Glomerular endothelial cell (primary cell): ENCODE measurements around the gene N4BP2L1. TPM values are rescaled to one million over a fixed set of nuclear protein-coding genes. Genes with fewer than 3 reads are reported as not detected.
"Not testable (repeated sequence)": the region's sequence is repeated elsewhere in the genome, so short reads cannot be mapped to it uniquely, and the experiment has no call there.

Source experiments
- DNase-seq: peaks from one replicate; pipeline ENCODE4 v3.0.0-alpha.2; 2011; ENCODE audit warnings: low read depth, low spot score; ENCODE audit errors: extremely low read depth
- total RNA-seq: library from RNA; depleted of rRNA; stranded (reverse); fragments of >200 nt; gene quantifications from 2 replicates; pipeline ENCODE4 v1.2.3, GENCODE V29; 2015

The N4BP2L1 gene
- total RNA-seq, 1 donor from 2014 or later: 5.7 TPM

- DNase-seq: no peak
Observed at GRCh38 chr13:32391101-32391619, 36.8 kb downstream of the N4BP2L1 start.

- no peak for DNase-seq
Observed at GRCh38 chr13:32390484-32390883, 37.4 kb downstream of the N4BP2L1 start.

- DNase-seq: no peak
Observed at GRCh38 chr13:32390048-32390447, 37.9 kb downstream of the N4BP2L1 start.

DNA sequence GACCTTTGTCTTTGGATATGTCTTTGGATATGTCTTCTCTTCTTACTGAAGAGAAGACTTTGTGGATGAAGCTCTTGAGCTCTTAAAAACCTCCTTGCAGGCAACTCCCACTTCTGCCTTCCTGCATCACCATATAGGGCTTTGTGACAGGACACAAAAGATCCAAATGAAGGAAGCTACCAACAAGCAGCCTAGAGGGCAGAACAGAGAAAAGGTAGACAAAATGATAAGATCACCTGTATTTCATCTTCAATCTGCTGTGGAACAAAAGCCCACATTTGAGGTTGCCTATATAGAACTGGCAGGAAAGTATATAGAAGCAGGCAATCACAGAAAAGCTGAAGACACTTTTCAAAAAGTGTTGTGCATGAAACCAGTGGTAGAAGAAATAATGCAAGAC lies 42.5 kb downstream of the N4BP2L1 start:
- no peak for DNase-seq

GRCh38 chr13:32384702-32385101 lies 43.2 kb downstream of the N4BP2L1 start:
- DNase-seq: no peak

- no peak for DNase-seq
Observed at GRCh38 chr13:32383836-32384618, 43.9 kb downstream of the N4BP2L1 start.

DNA sequence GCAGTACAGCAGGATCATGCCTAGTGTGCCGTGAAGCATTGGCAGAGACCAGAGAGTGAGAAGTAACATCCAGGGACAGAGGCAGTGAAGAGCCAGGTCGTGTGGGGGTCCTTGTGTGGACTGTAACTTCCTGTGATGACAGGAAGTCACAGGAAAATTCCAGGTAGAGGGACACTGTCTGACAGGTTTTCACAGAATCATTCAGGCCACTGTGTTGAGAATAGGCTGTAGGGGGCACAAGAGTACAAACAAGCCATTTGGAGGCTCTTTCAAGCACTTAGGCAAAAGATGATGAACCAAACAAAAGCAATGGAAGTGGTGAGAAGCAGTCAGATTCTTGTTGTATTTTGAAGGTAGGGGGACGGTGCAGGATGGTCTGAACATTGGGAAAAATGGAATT lies 46.4 kb downstream of the N4BP2L1 start:
- no peak for DNase-seq

GRCh38 chr13:32378012-32378411 lies 49.9 kb downstream of the N4BP2L1 start:
- no peak for DNase-seq

- DNase-seq: no peak
Observed at GRCh38 chr13:32376642-32377415, 51.1 kb downstream of the N4BP2L1 start.

- DNase-seq: no peak
Observed at GRCh38 chr13:32370805-32371204, 57.1 kb downstream of the N4BP2L1 start.

- no peak for DNase-seq
Observed at GRCh38 chr13:32362574-32362973, 65.4 kb downstream of the N4BP2L1 start.

DNA sequence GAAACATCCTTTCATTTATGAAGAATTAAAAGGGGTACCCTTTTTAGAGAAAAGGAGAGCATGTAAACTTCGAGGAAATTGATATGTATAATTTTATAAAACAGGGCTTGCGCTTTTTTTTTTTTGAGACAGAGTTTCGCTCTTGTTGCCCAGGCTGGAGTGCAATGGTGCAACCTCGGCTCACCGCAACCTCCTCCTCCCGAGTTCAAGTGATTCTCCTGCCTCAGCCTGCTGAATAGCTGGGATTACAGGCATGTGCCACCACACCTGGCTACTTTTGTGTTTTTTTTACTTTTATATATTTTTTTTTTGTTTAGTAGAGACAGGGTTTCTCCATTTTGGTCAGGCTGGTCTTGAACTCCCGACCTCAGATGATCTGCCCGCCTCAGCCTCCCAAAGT lies 72.0 kb downstream of the N4BP2L1 start:
- not testable (repeated sequence) for DNase-seq

DNA sequence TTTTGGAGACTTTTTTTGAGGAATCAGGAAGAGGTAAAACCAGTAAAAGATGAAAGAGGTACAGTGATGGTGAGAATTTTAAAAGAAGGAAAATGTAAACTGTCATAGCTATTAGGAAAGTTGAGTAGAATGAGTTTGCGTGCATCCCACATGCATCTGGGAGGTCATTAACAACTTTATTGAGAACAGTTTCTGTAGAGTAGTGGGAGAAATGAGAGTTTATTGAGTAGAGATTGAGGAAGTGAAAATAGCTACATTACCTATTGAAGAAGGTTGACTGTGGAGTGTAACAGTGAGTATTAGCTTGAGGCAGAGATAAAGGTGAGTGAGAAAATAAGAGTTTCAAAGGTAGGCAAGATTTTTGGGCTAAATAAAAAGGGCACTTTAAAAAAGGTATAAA lies 73.9 kb downstream of the N4BP2L1 start:
- no peak for DNase-seq

GRCh38 chr13:32350839-32351441 lies 77.0 kb downstream of the N4BP2L1 start:
- not testable (repeated sequence) for DNase-seq

Other genes starting within 250 kb of the N4BP2L1 start
- not detected in 2 replicates for gene ZAR1L, start 112.8 kb downstream of the N4BP2L1 start, total RNA-seq
- 1.8 and 3.9 TPM in 2 replicates for gene BRCA2, start 112.6 kb downstream of the N4BP2L1 start, total RNA-seq
- gene N4BP2L2, start 110.7 kb upstream of the N4BP2L1 start, total RNA-seq: 32.4 and 66.3 TPM in 2 replicates
- gene PDS5B, start 158.3 kb upstream of the N4BP2L1 start, total RNA-seq: 21.8 and 26.4 TPM in 2 replicates